Gastrocnemius medialis (tissue), 4 donors: ENCODE data around the gene CMTM4.

ENCODE experiments used
- CTCF ChIP-seq, 5 experiments: fragments of 450-650 bp in 3 of 5; fragments of 200-600 bp in 2 of 5; sonication (generic) in 2 of 5; IDR thresholded peaks in 4 of 5; conservative IDR thresholded peaks in 1 of 5; 1 replicate in 4 of 5; 2 replicates in 1 of 5; pipeline ENCODE4 v1.5.1; 2016 to 2019; ENCODE audit warnings: antibody characterized with exemption in 5 of 5, mild to moderate bottlenecking in 3 of 5, moderate library complexity in 3 of 5
- POLR2A ChIP-seq, 2 donors: fragments of 450-650 bp; IDR thresholded peaks; one replicate each; pipeline ENCODE4 v1.6.1; 2017; ENCODE audit warnings: antibody characterized with exemption in 2 of 2, mild to moderate bottlenecking in 2 of 2, moderate library complexity in 2 of 2

DNA sequence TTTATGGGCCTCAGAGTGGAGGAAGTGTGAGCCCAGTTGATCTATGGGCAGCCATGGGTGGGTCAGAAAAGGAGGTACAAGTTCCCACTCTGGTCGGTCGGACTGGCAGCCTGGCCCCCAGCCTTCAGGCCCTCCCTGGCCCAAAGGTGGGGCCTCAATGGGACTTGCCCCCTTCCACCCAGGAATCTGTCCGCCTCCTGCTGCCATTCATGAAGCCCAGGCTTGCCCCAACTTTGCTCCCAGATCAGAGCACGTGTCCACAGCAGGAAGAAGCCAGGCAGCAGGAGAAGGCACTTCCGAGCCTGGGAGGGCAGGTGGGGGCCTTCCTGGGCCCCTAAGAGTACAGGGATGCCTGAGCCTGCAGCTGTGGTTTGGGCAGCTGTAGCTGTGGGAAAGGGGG, 95.1 kb downstream of the CMTM4 start:
- TF ChIP-seq CTCF (IDR thresholded peaks at IDR 0.05 in 4 of 5, conservative IDR thresholded peaks at IDR 0.05 in 1 of 5) (no peak), POLR2A (IDR thresholded peaks at IDR 0.05) (no peak)
